ENCODE measurements around the gene ANAPC13. TPM values are rescaled to one million over a fixed set of nuclear protein-coding genes. Genes with fewer than 3 reads are reported as not detected.

Gene ANAPC13
- total and polyA plus RNA-seq, 2 of the 13 experiments (the other 11 are each of a cell fraction or from before 2014, with no cell fraction given) = 48.7 to 69.1 TPM

DNA sequence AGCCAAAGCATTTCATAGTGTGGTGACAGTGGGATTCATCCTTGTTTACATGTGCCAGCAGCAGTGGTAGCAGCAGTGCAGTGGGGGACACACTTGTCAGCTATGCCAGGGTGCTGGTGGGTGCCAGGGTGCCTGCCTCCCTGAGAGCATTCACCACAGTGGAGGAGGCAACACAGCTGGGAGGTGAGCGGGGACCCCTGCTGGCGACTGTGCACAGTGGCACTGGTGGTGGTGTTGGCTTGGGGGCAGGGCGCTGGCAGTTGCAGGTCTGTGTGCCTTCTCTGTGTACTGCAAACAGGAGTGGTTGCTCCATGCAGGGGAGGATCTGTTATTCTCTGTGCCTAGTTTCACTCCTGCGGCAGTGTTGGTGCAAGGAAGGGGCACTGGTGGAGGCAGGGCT lies 41.3 kb upstream of the ANAPC13 start:
- Histone ChIP-seq H3K4me2 (ENCODE audit: low read depth, low read length) (no peak overlapping the region), H3K36me3 (replicated peaks in 1 of 2; ENCODE audit: control insufficient read depth in 1 of 2, insufficient read depth in 2 of 2, low read length in 2 of 2) (no peaks in the 10 kb centered on the region), H3K9ac (ENCODE audit: insufficient read depth, low read depth, low read length) (no peak overlapping the region), H3K27ac (ENCODE audit: extremely low read length, insufficient read depth, low read length) (no peak overlapping the region), H2AFZ (ENCODE audit: low read length) (no peak overlapping the region), H3K4me3 (replicated peaks in 1 of 3; ENCODE audit: insufficient read depth in 1 of 3, low read depth in 2 of 3, low read length in 3 of 3) (no peak overlapping the region), H3K79me2 (ENCODE audit: insufficient read depth, low read length) (peaks cover 3% of the 10 kb centered on the region), H4K20me1 (ENCODE audit: insufficient read depth, low read length) (no peaks in the 10 kb centered on the region), H3K9me3 (ENCODE audit: low read length) (peaks cover 36% of the 10 kb centered on the region), H3K4me1 (ENCODE audit: insufficient read depth, low read length) (no peaks in the 10 kb centered on the region), H3K27me3 (ENCODE audit: control insufficient read depth in 1 of 2, insufficient read depth in 2 of 2, low read length in 2 of 2) (no peaks in the 10 kb centered on the region)
- DNase-seq (ENCODE audit: low spot score) (peak; percentile 16), FAIRE-seq (no peak), ATAC-seq (peak; percentile 96)
- in situ Hi-C loops (cut with HindIII; ENCODE audit: extremely low pct_ligation_motif_present, low pct_unique_long_range_greater_than_20kb) = no loop called here
- TF ChIP-seq, protein P1, sequence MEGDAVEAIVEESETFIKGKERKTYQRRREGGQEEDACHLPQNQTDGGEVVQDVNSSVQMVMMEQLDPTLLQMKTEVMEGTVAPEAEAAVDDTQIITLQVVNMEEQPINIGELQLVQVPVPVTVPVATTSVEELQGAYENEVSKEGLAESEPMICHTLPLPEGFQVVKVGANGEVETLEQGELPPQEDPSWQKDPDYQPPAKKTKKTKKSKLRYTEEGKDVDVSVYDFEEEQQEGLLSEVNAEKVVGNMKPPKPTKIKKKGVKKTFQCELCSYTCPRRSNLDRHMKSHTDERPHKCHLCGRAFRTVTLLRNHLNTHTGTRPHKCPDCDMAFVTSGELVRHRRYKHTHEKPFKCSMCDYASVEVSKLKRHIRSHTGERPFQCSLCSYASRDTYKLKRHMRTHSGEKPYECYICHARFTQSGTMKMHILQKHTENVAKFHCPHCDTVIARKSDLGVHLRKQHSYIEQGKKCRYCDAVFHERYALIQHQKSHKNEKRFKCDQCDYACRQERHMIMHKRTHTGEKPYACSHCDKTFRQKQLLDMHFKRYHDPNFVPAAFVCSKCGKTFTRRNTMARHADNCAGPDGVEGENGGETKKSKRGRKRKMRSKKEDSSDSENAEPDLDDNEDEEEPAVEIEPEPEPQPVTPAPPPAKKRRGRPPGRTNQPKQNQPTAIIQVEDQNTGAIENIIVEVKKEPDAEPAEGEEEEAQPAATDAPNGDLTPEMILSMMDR (CRISPR knock-in tag; IDR thresholded peaks at IDR 0.05) = peak; percentile 67
- TF ChIP-seq AGO2 (optimal IDR thresholded peaks at IDR 0.05; ENCODE audit: low read depth, low read length) = no peak
- 0 out of 2 replicates have a peak, but pooled peaks have one; percentile 49 for TF ChIP-seq HNRNPL (IDR thresholded peaks at IDR 0.05; ENCODE audit: low read depth, low read length)
- TF ChIP-seq, protein P2, sequence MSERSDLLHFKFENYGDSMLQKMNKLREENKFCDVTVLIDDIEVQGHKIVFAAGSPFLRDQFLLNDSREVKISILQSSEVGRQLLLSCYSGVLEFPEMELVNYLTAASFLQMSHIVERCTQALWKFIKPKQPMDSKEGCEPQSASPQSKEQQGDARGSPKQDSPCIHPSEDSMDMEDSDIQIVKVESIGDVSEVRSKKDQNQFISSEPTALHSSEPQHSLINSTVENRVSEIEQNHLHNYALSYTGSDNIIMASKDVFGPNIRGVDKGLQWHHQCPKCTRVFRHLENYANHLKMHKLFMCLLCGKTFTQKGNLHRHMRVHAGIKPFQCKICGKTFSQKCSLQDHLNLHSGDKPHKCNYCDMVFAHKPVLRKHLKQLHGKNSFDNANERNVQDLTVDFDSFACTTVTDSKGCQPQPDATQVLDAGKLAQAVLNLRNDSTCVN (CRISPR knock-in tag; IDR thresholded peaks at IDR 0.05; ENCODE audit: borderline replicate concordance) = no peak
- TF ChIP-seq, protein P3, sequence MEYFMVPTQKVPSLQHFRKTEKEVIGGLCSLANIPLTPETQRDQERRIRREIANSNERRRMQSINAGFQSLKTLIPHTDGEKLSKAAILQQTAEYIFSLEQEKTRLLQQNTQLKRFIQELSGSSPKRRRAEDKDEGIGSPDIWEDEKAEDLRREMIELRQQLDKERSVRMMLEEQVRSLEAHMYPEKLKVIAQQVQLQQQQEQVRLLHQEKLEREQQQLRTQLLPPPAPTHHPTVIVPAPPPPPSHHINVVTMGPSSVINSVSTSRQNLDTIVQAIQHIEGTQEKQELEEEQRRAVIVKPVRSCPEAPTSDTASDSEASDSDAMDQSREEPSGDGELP (IDR thresholded peaks at IDR 0.05; ENCODE audit: borderline replicate concordance, low read depth) = peak; percentile 34; the same call in 1 of the 2 replicates
- TF ChIP-seq, protein P4, sequence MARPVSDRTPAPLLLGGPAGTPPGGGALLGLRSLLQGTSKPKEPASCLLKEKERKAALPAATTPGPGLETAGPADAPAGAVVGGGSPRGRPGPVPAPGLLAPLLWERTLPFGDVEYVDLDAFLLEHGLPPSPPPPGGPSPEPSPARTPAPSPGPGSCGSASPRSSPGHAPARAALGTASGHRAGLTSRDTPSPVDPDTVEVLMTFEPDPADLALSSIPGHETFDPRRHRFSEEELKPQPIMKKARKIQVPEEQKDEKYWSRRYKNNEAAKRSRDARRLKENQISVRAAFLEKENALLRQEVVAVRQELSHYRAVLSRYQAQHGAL (CRISPR knock-in tag; IDR thresholded peaks at IDR 0.05; ENCODE audit: not compliant biosample characterization) = no peak
- no peak for TF ChIP-seq ZFY (CRISPR knock-in tag; IDR thresholded peaks at IDR 0.05)
- POLR2A ChIA-PET = no interaction called here
- intact Hi-C loops (cut with micrococcal nuclease; ENCODE audit: unreplicated experiment) = no loop called here
- BruUV-seq (replicated peaks) = no TSS peak
- CTCF ChIA-PET (ENCODE audit: low intra/inter-chr PET ratio, low total read pairs) = no interaction called here
- WGBS (ENCODE audit: low lambda C conversion rate) = 90% methylated on average over 2 of the region's 4 CpGs

Measured in HepG2 (cell line).